ENCODE measurements around the gene HNRNPCL1. TPM values are rescaled to one million over a fixed set of nuclear protein-coding genes. Genes with fewer than 3 reads are reported as not detected.
"Not testable (repeated sequence)": the region's sequence is repeated elsewhere in the genome, so short reads cannot be mapped to it uniquely, and the experiment has no call there.

The HNRNPCL1 gene
- total RNA-seq, result not detected

- not testable (repeated sequence) for H3K27ac Mint-ChIP-seq, H3K36me3 Mint-ChIP-seq, H3K27me3 Mint-ChIP-seq, H3K4me3 Mint-ChIP-seq, H3K9me3 Mint-ChIP-seq, DNase-seq, H3K4me1 Mint-ChIP-seq
Observed at GRCh38 chr1:12848620-12849019, at the start of gene HNRNPCL1. Gene HNRNPCL1 (minus strand): TSS chr1:12848720. CDS start chr1:12848289, 431 bp downstream.

DNA sequence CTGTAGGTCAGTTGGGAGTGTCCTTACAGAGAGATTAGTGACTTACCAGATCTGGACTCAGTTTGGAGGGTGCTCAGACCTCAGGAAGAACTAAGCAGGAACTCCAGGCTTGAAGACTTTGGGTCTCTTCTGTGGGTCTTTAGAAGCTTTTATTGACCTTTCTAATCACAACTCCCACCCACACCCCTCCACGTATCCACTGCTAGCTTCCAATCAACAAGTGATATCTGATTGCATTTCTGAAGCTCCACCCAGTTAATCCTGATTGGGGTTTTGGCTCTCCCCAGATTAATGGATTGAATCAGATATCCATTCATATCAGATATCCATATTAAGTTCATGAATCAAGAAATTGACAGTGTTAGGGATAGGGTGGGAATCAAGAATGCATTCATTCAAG is 49.6 kb upstream of the HNRNPCL1 start, which contains the start of gene PRAMEF10:
Gene PRAMEF10 (minus strand): TSS at position 101 of the 400 bp plus-strand sequence. CDS start 2,423 bp downstream, outside the sequence.
- not testable (repeated sequence) for H3K4me1 Mint-ChIP-seq, H3K36me3 Mint-ChIP-seq, H3K27ac Mint-ChIP-seq, H3K4me3 Mint-ChIP-seq, H3K9me3 Mint-ChIP-seq, DNase-seq, H3K27me3 Mint-ChIP-seq

- H3K27me3 Mint-ChIP-seq, H3K27ac Mint-ChIP-seq, H3K4me1 Mint-ChIP-seq, H3K9me3 Mint-ChIP-seq, DNase-seq, H3K36me3 Mint-ChIP-seq, H3K4me3 Mint-ChIP-seq: not testable (repeated sequence)
Observed at GRCh38 chr1:12886101-12886500, 37.6 kb upstream of the HNRNPCL1 start, which contains the start of gene PRAMEF4. Gene PRAMEF4 (minus strand): TSS chr1:12886201. CDS start chr1:12883394, 2,807 bp downstream.

DNA sequence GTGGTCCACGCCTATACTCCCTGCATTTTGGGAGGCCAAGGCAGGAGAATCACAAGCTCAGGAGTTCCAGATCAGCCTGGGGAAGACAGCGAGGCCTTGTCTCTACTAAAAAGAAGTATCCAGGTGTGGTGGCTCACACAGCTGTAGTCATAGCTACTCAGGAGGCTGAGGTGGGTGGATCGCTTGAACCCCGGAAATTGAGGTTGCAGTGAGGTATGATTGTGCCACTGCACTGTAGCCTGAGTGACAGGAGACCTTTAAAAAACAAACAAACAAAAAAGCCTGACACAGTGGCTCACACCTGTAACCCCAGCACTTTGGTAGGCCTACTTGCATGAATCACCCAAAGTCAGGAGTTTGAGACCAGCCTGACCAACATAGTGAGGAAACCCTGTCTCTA is 29.9 kb upstream of the HNRNPCL1 start:
- H3K36me3 Mint-ChIP-seq, H3K9me3 Mint-ChIP-seq, H3K4me1 Mint-ChIP-seq, DNase-seq, H3K27me3 Mint-ChIP-seq, H3K4me3 Mint-ChIP-seq, H3K27ac Mint-ChIP-seq: not testable (repeated sequence)

GRCh38 chr1:12863131-12863880 is 14.8 kb upstream of the HNRNPCL1 start:
- H3K9me3 Mint-ChIP-seq, H3K27ac Mint-ChIP-seq, H3K4me3 Mint-ChIP-seq, DNase-seq, H3K36me3 Mint-ChIP-seq, H3K4me1 Mint-ChIP-seq, H3K27me3 Mint-ChIP-seq: not testable (repeated sequence)

GRCh38 chr1:12856786-12857185 is 8.3 kb upstream of the HNRNPCL1 start, which contains the start of gene PRAMEF2:
Gene PRAMEF2 (plus strand): TSS chr1:12857086. CDS start chr1:12859010, 1,924 bp downstream.
- H3K9me3 Mint-ChIP-seq, H3K27me3 Mint-ChIP-seq, H3K36me3 Mint-ChIP-seq, H3K4me3 Mint-ChIP-seq, H3K27ac Mint-ChIP-seq, H3K4me1 Mint-ChIP-seq, DNase-seq: not testable (repeated sequence)

GRCh38 chr1:12851779-12852178 is 3.3 kb upstream of the HNRNPCL1 start:
- Mint-ChIP-seq H3K36me3 (no peaks in the 10 kb centered on the region), H3K4me3 (no peak overlapping the region), H3K27ac (no peak overlapping the region), H3K27me3 (peaks cover 8% of the 10 kb centered on the region), H3K9me3 (peaks cover 4% of the 10 kb centered on the region), H3K4me1 (no peaks in the 10 kb centered on the region)
- DNase-seq, result no peak

- H3K36me3 Mint-ChIP-seq, H3K27me3 Mint-ChIP-seq, H3K4me3 Mint-ChIP-seq, H3K27ac Mint-ChIP-seq, DNase-seq, H3K4me1 Mint-ChIP-seq, H3K9me3 Mint-ChIP-seq: not testable (repeated sequence)
Observed at GRCh38 chr1:12833251-12833650, 15.3 kb downstream of the HNRNPCL1 start.

- not testable (repeated sequence) for H3K36me3 Mint-ChIP-seq, H3K9me3 Mint-ChIP-seq, H3K4me1 Mint-ChIP-seq, H3K27ac Mint-ChIP-seq, DNase-seq, H3K27me3 Mint-ChIP-seq, H3K4me3 Mint-ChIP-seq
Observed at GRCh38 chr1:12831310-12831709, 17.2 kb downstream of the HNRNPCL1 start, which contains the start of gene PRAMEF11. Gene PRAMEF11 (minus strand): TSS chr1:12831410. CDS start chr1:12828789, 2,621 bp downstream.

DNA sequence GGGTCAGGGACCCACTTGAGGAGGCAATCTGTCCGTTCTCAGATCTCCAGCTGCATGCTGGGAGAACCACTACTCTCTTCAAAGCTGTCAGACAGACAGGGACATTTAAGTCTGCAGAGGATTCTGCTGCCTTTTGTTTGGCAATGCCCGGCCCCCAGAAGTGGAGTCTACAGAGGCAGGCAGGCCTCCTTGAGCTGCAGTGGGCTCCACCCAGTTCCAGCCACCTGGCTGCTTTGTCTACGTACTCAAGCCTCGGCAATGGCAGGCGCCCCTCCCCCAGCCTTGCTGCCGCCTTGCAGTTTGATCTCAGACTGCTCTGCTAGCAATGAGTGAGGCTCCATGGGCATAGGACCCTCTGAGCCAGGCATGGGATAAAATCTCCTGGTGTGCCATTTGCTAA is 29.5 kb downstream of the HNRNPCL1 start:
- not testable (repeated sequence) for H3K36me3 Mint-ChIP-seq, H3K9me3 Mint-ChIP-seq, H3K4me1 Mint-ChIP-seq, H3K4me3 Mint-ChIP-seq, H3K27ac Mint-ChIP-seq, DNase-seq
- peaks cover 33% of the 10 kb centered on the region for H3K27me3 Mint-ChIP-seq

- DNase-seq, result no peak
- H3K4me3 Mint-ChIP-seq, result no peak overlapping the region
- H3K27me3 Mint-ChIP-seq, result peaks cover 18% of the 10 kb centered on the region
- no peaks in the 10 kb centered on the region for H3K4me1 Mint-ChIP-seq
- H3K9me3 Mint-ChIP-seq, result peaks cover 3% of the 10 kb centered on the region
- H3K27ac Mint-ChIP-seq, result no peak overlapping the region
- H3K36me3 Mint-ChIP-seq, result no peaks in the 10 kb centered on the region
Observed at GRCh38 chr1:12811409-12811784, 37.1 kb downstream of the HNRNPCL1 start.

GRCh38 chr1:12810691-12811408 is 37.7 kb downstream of the HNRNPCL1 start:
- Mint-ChIP-seq H3K4me1 (no peaks in the 10 kb centered on the region), H3K4me3 (no peak overlapping the region), H3K36me3 (no peaks in the 10 kb centered on the region), H3K27me3 (peaks cover 15% of the 10 kb centered on the region), H3K27ac (no peak overlapping the region), H3K9me3 (peaks cover 3% of the 10 kb centered on the region)
- no peak for DNase-seq

- no peak for DNase-seq
- Mint-ChIP-seq H3K36me3 (no peaks in the 10 kb centered on the region), H3K4me1 (no peaks in the 10 kb centered on the region), H3K4me3 (no peak overlapping the region), H3K27me3 (peaks cover 17% of the 10 kb centered on the region), H3K27ac (no peak overlapping the region), H3K9me3 (peaks cover 7% of the 10 kb centered on the region)
Observed at GRCh38 chr1:12809933-12810332, 38.6 kb downstream of the HNRNPCL1 start.

GRCh38 chr1:12799730-12800129 is 48.8 kb downstream of the HNRNPCL1 start:
- no peak for DNase-seq
- peaks cover 5% of the 10 kb centered on the region for H3K9me3 Mint-ChIP-seq
- H3K4me3 Mint-ChIP-seq, result no peak overlapping the region
- no peaks in the 10 kb centered on the region for H3K36me3 Mint-ChIP-seq
- H3K4me1 Mint-ChIP-seq, result no peaks in the 10 kb centered on the region
- no peak overlapping the region for H3K27ac Mint-ChIP-seq
- H3K27me3 Mint-ChIP-seq, result peaks cover 9% of the 10 kb centered on the region

- H3K4me3 Mint-ChIP-seq, result no peak overlapping the region
- peaks cover 4% of the 10 kb centered on the region for H3K27me3 Mint-ChIP-seq
- H3K9me3 Mint-ChIP-seq, result peaks cover 4% of the 10 kb centered on the region
- no peak overlapping the region for H3K27ac Mint-ChIP-seq
- no peaks in the 10 kb centered on the region for H3K36me3 Mint-ChIP-seq
- no peaks in the 10 kb centered on the region for H3K4me1 Mint-ChIP-seq
- DNase-seq, result no peak
Observed at GRCh38 chr1:12798911-12799310, 49.6 kb downstream of the HNRNPCL1 start.

All from activated naive CD8-positive, alpha-beta T cell treated with anti-CD3 and anti-CD28 coated beads for 36 hours (primary cell).